SHP77 treated with DMSO at 0.1 percent for 48 hours (cell line): ENCODE data around the gene COPS7A.

ENCODE experiments used
- DNase-seq: peaks from one replicate; lab custom pipeline; 2025; lab: John Stamatoyannopoulos, UW

COPS7A gene

GRCh38 chr12:6723607-6724408 is at the start of gene COPS7A:
Gene COPS7A, plus strand, starts transcription at chr12:6724046. Its CDS starts 611 bp downstream, at chr12:6724657.
- peak; percentile 87 for DNase-seq

- DNase-seq, result no peak
Measured at GRCh38 chr12:6676962-6677361, 46.9 kb upstream of the COPS7A start.

GRCh38 chr12:6684609-6685008 is 39.2 kb upstream of the COPS7A start:
- no peak for DNase-seq

- DNase-seq, result no peak
Measured at GRCh38 chr12:6685814-6686213, 38.0 kb upstream of the COPS7A start.

- DNase-seq, result no peak
Measured at GRCh38 chr12:6688543-6688998, 35.3 kb upstream of the COPS7A start.

GRCh38 chr12:6688999-6689882 is 34.6 kb upstream of the COPS7A start, which contains the start of gene ZNF384:
Gene ZNF384, minus strand, starts transcription at chr12:6689375. Its CDS starts 9,855 bp downstream, at chr12:6679520.
- DNase-seq, result peak; percentile 75

- DNase-seq, result no peak
Measured at GRCh38 chr12:6691473-6691872, 32.4 kb upstream of the COPS7A start.

GRCh38 chr12:6692888-6693287 is 31.0 kb upstream of the COPS7A start:
- DNase-seq, result no peak

GRCh38 chr12:6693832-6694355 is 30.0 kb upstream of the COPS7A start:
- DNase-seq, result no peak

- DNase-seq, result no peak
Measured at GRCh38 chr12:6694701-6695100, 29.1 kb upstream of the COPS7A start.

GRCh38 chr12:6695313-6696045 is 28.4 kb upstream of the COPS7A start:
- DNase-seq, result no peak

- no peak for DNase-seq
Measured at GRCh38 chr12:6696690-6697583, 26.9 kb upstream of the COPS7A start.

- no peak for DNase-seq
Measured at GRCh38 chr12:6697584-6698351, 26.1 kb upstream of the COPS7A start.

GRCh38 chr12:6698352-6699046 is 25.3 kb upstream of the COPS7A start:
- DNase-seq, result no peak

- DNase-seq, result no peak
Measured at GRCh38 chr12:6699259-6699988, 24.4 kb upstream of the COPS7A start.

- no peak for DNase-seq
Measured at GRCh38 chr12:6699989-6700645, 23.7 kb upstream of the COPS7A start.

GRCh38 chr12:6700646-6701051 is 23.2 kb upstream of the COPS7A start, which contains the start of gene PIANP:
Gene PIANP, minus strand, starts transcription at chr12:6700815. Its CDS starts 2,754 bp downstream, at chr12:6698061.
- no peak for DNase-seq
